Measurements from ENCODE around the gene PSMD14.

PSMD14 gene

GRCh38 chr2:161415987-161416707 lies 107.9 kb downstream of the PSMD14 start, which contains the start of gene TBR1:
TBR1 (plus strand) TSS chr2:161416297; CDS start chr2:161416411, 114 bp downstream.
- H3K4me3 ChIP-seq (ENCODE audit: low read depth, low read length), result no peak within 1 kb of the TSS
- TF ChIP-seq ZSCAN16 (tag by site-specific recombination; IDR thresholded peaks at IDR 0.05) (no peak), ZNF449 (tag by site-specific recombination; IDR thresholded peaks at IDR 0.05) (no peak), ZBTB26 (tag by site-specific recombination; optimal IDR thresholded peaks at IDR 0.05) (no peak), ZNF585B (tag by site-specific recombination; IDR thresholded peaks at IDR 0.05) (no peak), SCRT2 (tag by site-specific recombination; IDR thresholded peaks at IDR 0.05) (no peak), ZNF747 (tag by site-specific recombination; IDR thresholded peaks at IDR 0.05) (no peak), ZNF777 (tag by site-specific recombination; IDR thresholded peaks at IDR 0.05; ENCODE audit: borderline replicate concordance) (no peak), BCL11B (tag by site-specific recombination; IDR thresholded peaks at IDR 0.05; ENCODE audit: low read depth) (no peak), GLIS2 (tag by site-specific recombination; IDR thresholded peaks at IDR 0.05) (no peak), ZNF19 (tag by site-specific recombination; IDR thresholded peaks at IDR 0.05; ENCODE audit: low read depth) (no peak), IKZF3 (tag by site-specific recombination; IDR thresholded peaks at IDR 0.05) (no peak)
- H3K36me3 ChIP-seq (ENCODE audit: control insufficient read depth in 2 of 2, insufficient read depth in 1 of 2, low read length in 2 of 2), result peaks cover 0 to 4% of the 10 kb centered on the region in 2 experiments; a peak in 1 of 3 replicates
- ChIA-PET CTCF (interaction anchor here (0.7 kb wide), 1 partner anchor 980 kb away, joined by 3 read pairs; no protein-coding TSS in a partner anchor), POLR2A (interaction anchor here (1.5 kb wide), 1 partner anchor 108 kb away, joined by 3 read pairs; the partner anchor contains the start of gene PSMD14)
- no peaks in the 10 kb centered on the region for H3K9me3 ChIP-seq (ENCODE audit: control insufficient read depth, insufficient read depth, low read depth, low read length)
- no peak within 1 kb of the TSS for H3K27ac ChIP-seq (ENCODE audit: extremely low read depth, low read depth, low read length)
- H3K4me1 ChIP-seq (ENCODE audit: control insufficient read depth, insufficient read depth, low read length), result no peaks in the 10 kb centered on the region

GRCh38 chr2:161416708-161417437 lies 108.6 kb downstream of the PSMD14 start:
- Histone ChIP-seq H3K27ac (ENCODE audit: extremely low read depth, low read depth, low read length) (no peak overlapping the region), H3K9me3 (ENCODE audit: control insufficient read depth, insufficient read depth, low read depth, low read length) (no peaks in the 10 kb centered on the region), H3K4me1 (ENCODE audit: control insufficient read depth, insufficient read depth, low read length) (no peaks in the 10 kb centered on the region), H3K36me3 (ENCODE audit: control insufficient read depth in 2 of 2, insufficient read depth in 1 of 2, low read length in 2 of 2) (no peaks in the 10 kb centered on the region), H3K4me3 (ENCODE audit: low read depth, low read length) (no peak overlapping the region)
- TF ChIP-seq GLI4 (tag by site-specific recombination; IDR thresholded peaks at IDR 0.05) (no peak), GFI1B (tag by site-specific recombination; IDR thresholded peaks at IDR 0.05) (no peak), ATF2 (tag by site-specific recombination; IDR thresholded peaks at IDR 0.05; ENCODE audit: low read depth) (no peak), ZNF548 (tag by site-specific recombination; IDR thresholded peaks at IDR 0.05) (no peak), ZNF561 (tag by site-specific recombination; IDR thresholded peaks at IDR 0.05; ENCODE audit: borderline replicate concordance) (no peak), ZNF2 (tag by site-specific recombination; IDR thresholded peaks at IDR 0.05) (no peak), ZFP3 (tag by site-specific recombination; IDR thresholded peaks at IDR 0.05; ENCODE audit: low read depth) (no peak), SP3 (tag by site-specific recombination; IDR thresholded peaks at IDR 0.05) (no peak), SETDB1 (IDR thresholded peaks at IDR 0.05; ENCODE audit: insufficient read length, low read length) (no peak), ZNF629 (tag by site-specific recombination; IDR thresholded peaks at IDR 0.05) (no peak), ZSCAN23 (tag by site-specific recombination; IDR thresholded peaks at IDR 0.05) (no peak), ZNF585B (tag by site-specific recombination; IDR thresholded peaks at IDR 0.05) (no peak), AEBP2 (tag by site-specific recombination; IDR thresholded peaks at IDR 0.05; ENCODE audit: borderline replicate concordance) (no peak), ZBTB44 (tag by site-specific recombination; IDR thresholded peaks at IDR 0.05) (no peak), KLF9 (tag by site-specific recombination; IDR thresholded peaks at IDR 0.05; ENCODE audit: low read depth) (no peak), ZNF341 (tag by site-specific recombination; IDR thresholded peaks at IDR 0.05; ENCODE audit: low read depth) (no peak)
- ChIA-PET CTCF (interaction anchor here (0.7 kb wide), 1 partner anchor 981 kb away, joined by 3 read pairs; no protein-coding TSS in a partner anchor), POLR2A (interaction anchor here (1.5 kb wide), 1 partner anchor 109 kb away, joined by 3 read pairs; the partner anchor contains the start of gene PSMD14)

All from HEK293 (cell line).